Adipose tissue (tissue), 3 donors: ENCODE data around the gene STXBP6. TPM values are rescaled to one million over a fixed set of nuclear protein-coding genes. Genes with fewer than 3 reads are reported as not detected.

Source experiments
- H3K27ac ChIP-seq: one replicate; pipeline ENCODE4 v1.5.1; 2013; ENCODE audit warnings: low read depth, low read length
- WGBS, 3 donors: extraction: QIAGEN DNeasy Blood & Tissue Kit; methylation state at CpG; one replicate each; pipeline ENCODE4 v1.1.7; 2013; 5-methylcytosine and 5-hydroxymethylcytosine counted together
- polyA plus RNA-seq, 3 donors: library from polyadenylated mRNA; stranded (reverse); fragments of 200-250 nt; gene quantifications; one replicate each; pipeline ENCODE4 v1.2.3, GENCODE V29; 2013
- donor health status: healthy with polysubstance abuse.
- donor health status: Bipolar disorder and iron deficiency.
- donor health status: healthy.

The STXBP6 gene
- polyA plus RNA-seq, 3 donors = 3.3 to 31.2 (median 11.4) TPM

GRCh38 chr14:24861083-24861630 lies 188.8 kb downstream of the STXBP6 start:
- 27 to 63% (median 55%) methylated on average over 4 of the region's 4 CpGs for WGBS, 3 donors
- no peak overlapping the region for H3K27ac ChIP-seq

DNA sequence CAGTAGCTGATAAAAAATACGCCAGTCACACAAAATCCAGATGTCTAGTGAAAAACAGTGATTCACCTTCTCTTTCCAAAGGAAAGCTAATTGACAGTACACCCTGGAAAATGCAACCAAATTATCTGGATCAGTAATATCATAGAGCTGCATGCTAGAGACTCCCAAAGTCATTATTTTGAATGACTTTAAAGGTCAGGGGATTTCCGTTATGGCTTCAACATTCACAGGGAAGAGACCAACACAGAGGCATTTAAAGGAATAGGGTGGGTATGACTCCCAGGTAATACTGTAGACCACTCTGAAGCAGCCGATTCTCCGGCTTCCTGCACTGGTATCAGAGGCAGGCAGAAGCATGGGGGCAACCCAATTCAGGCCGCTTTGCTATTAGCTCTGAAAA lies 190.4 kb downstream of the STXBP6 start:
- no peak overlapping the region for H3K27ac ChIP-seq
- 73 to 83% (median 76%) methylated on average over 5 of the region's 5 CpGs for WGBS, 3 donors

DNA sequence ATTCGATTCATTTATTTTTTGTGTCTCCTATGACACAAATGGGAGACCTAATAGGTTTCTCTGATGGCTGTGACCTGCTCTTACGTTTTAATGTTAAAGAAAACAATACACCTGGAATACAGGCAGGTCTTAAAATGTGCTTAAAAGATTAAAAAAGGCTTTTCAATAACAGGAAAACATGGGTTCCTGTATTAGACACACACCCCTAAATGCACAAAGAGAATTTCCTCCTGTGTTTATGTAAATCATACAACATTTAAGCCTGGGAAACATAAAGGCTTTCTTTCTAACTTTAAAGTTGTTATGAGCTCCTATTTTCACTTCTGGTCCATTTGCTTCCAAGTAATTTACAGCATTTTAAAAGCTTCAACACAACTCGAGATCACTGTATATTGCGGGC lies 191.3 kb downstream of the STXBP6 start:
- H3K27ac ChIP-seq = no peak overlapping the region
- 65 to 85% (median 66%) methylated on average over 4 of the region's 4 CpGs for WGBS, 3 donors

GRCh38 chr14:24858052-24858451 lies 191.9 kb downstream of the STXBP6 start:
- 93 to 96% (median 94%) methylated on average over 4 of the region's 4 CpGs for WGBS, 3 donors
- no peak overlapping the region for H3K27ac ChIP-seq

DNA sequence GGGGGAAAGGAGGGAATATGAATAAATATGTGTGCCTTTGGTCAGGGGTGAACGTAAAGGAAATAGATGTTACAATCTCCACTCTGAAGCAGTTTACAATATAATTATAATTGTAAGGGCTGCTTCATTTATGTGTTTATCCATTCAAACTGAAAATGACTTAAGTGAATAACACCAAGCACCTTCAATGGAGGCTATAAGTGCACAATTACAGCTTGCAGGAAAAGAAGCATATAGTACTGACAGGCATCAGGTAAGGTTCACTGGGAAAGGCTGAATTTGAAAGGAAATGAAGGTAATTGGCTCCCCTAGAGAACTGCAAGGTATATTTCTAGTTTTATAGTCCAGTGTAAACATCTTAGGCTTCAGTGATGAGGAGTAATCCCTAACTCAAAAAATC lies 192.7 kb downstream of the STXBP6 start:
- WGBS, 3 donors = 83 to 94% (median 85%) methylated on average over 1 of the region's 1 CpG

GRCh38 chr14:24853446-24853845 lies 196.5 kb downstream of the STXBP6 start:
- 69 to 94% (median 93%) methylated on average over 2 of the region's 2 CpGs for WGBS, 3 donors
- no peak overlapping the region for H3K27ac ChIP-seq

More for the DNA sequence above, 192.7 kb downstream of the STXBP6 start:
- H3K27ac ChIP-seq = no peak overlapping the region

- WGBS, 3 donors = 88 to 92% (median 92%) methylated on average over 6 of the region's 6 CpGs
- H3K27ac ChIP-seq = no peak overlapping the region
Measured at GRCh38 chr14:24852312-24853060, 197.5 kb downstream of the STXBP6 start.

DNA sequence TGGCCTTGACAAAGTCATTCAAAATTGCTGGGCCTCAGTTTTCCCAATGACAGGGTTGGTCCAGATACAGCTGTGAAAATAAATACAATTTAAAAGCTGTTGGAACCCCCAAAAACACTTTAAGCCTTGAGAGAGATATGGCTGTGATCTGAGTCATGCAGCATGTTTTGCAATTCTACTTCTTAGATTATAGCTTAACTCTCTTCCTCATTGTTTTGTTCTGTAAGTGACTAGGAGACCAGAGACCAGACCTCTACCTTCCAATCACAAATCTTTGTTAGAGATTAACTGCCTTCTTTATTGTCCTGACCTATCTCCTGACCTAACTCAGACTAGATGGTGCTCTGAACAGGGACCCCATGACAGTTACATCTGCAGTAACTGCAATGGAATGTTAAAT lies 198.1 kb downstream of the STXBP6 start:
- H3K27ac ChIP-seq = no peak overlapping the region

GRCh38 chr14:24851406-24851805 lies 198.5 kb downstream of the STXBP6 start:
- 84 to 95% (median 91%) methylated on average over 3 to 4 of the region's 4 CpGs for WGBS, 3 donors
- H3K27ac ChIP-seq = no peak overlapping the region

DNA sequence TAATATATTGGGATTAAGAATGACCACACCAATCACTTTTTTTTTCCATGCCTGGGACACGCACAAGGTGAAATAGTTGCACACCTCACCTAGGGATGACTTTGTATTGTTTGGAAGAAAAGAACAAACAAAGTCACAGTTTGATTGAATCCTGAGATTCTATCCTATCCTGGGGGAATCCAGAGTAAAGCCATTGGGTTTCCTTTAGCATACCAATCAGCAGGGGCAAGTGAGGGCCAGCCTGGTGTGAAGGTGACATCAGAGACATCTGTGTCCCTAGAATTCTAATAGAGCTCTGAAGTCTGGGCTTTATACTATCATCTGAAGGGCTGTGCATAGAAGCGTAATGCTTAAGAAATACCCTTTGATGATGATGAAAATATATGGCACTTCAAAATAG lies 199.9 kb downstream of the STXBP6 start:
- no peak overlapping the region for H3K27ac ChIP-seq
- WGBS, 3 donors = 97 to 100% (median 99%) methylated on average over 2 of the region's 2 CpGs

DNA sequence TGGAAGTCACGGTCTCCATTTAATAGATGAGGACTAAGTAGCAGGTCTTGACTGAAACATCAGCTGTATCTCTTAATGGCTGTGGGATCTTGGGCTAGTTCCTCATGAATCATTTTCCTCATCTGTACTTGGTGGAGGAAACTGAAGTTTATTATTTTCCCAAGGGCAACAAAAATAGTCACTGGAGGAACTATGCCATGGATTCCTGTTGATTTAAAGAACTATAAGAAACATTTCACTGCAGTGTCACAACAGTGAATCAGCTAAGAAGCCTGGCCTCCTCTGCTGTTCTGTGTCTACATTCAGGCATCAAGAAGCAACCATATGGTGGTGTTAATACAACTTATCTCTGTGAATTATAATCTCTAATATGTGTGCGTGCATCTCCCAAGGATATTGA lies 200.5 kb downstream of the STXBP6 start:
- H3K27ac ChIP-seq = no peak overlapping the region
- 79 to 92% (median 89%) methylated on average over 2 of the region's 2 CpGs for WGBS, 3 donors

DNA sequence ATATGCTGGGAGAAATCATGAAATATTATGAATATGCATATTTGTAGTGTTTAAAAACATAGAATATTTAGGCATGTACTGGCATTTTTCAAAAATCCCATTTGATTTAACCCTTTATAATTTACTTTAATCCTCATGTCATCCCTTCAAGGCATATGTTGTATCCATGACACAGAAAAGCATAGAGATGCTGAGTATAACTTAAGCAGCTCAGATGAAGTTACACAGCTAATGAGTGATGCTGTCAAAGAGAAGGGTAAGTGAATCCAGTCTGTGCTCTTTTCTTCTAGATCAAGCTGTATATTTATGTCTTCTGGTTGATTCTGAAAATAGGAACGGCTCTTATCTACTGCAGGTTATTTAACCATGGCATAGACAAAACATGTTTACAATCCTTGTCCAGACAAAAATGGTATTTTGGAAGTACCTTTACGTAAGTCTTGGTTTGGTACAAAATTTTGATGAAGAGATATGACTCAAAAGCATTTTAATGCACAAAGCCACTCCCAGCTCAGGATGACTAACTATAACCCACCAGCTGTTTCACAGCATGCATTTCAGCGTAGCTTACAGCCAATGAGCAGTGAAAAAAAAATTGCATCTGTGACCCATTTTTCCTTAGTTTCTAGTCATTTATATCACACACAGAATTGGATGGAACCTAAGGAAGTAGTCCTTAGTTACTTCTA lies 201.7 kb downstream of the STXBP6 start:
- no peak overlapping the region for H3K27ac ChIP-seq
- 72 to 85% (median 82%) methylated on average over 3 of the region's 3 CpGs for WGBS, 3 donors

GRCh38 chr14:24847568-24848095 lies 202.3 kb downstream of the STXBP6 start:
- no peak overlapping the region for H3K27ac ChIP-seq

GRCh38 chr14:24846261-24846660 lies 203.7 kb downstream of the STXBP6 start:
- 35 to 78% (median 76%) methylated on average over 3 of the region's 3 CpGs for WGBS, 3 donors
- H3K27ac ChIP-seq = no peak overlapping the region

- WGBS, 3 donors = 89 to 95% (median 91%) methylated on average over 2 of the region's 2 CpGs
- no peak overlapping the region for H3K27ac ChIP-seq
Measured at GRCh38 chr14:24845851-24846250, 204.1 kb downstream of the STXBP6 start.

DNA sequence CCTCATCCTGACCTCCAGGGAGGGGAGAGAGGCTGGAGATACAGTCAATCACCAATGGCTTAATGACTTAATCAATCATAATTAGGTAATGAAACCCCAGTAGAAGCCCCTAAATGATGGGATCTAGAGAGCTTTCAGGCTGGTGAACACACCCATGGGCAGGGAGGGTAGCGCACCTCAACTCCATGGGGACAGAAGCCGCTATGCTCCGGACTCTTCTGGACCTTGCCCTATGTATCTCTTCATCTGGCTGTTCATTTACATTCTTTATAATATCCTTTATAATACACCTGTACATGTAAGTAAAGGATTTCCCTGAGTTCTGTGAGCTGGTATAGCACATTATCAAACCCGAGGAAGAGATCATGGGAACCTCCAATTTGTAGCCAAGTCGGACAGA lies 205.9 kb downstream of the STXBP6 start:
- 96% methylated on average over 5 of the region's 5 CpGs for WGBS, 3 donors
- no peak overlapping the region for H3K27ac ChIP-seq

GRCh38 chr14:24843494-24843893 lies 206.5 kb downstream of the STXBP6 start:
- H3K27ac ChIP-seq = no peak overlapping the region
- 59 to 91% (median 61%) methylated on average over 2 of the region's 2 CpGs for WGBS, 3 donors

- 84 to 94% (median 89%) methylated on average over 2 of the region's 2 CpGs for WGBS, 3 donors
Measured at GRCh38 chr14:24840204-24840893, 209.6 kb downstream of the STXBP6 start.

DNA sequence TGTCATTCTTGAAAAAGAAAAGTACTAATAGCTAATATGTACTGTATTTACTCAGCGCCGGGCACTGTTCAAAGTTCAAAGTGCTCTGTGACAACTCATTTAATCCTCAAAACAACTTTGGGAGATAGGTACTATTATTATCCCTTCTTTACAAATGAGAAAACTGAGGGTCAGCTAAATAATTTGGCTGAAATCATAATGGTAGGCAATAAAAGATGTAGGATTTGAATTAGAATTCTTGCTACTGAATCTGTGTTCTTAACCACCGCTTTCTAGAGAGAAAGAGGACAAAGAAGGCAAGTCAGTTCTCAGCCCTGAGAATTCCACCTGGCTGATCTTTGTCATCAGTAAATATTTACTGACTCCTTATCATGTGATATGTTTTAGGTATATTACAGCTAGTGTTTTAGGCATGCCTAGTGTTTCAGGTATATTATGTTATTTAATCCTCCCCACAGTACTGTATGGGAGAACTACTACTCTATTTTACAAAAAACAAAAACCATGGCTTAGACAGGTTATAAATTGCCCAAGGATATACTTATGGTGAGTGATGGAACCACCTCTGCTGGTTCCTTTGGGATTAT lies 210.2 kb downstream of the STXBP6 start:
- 32 to 96% (median 90%) methylated on average over 3 of the region's 3 CpGs for WGBS, 3 donors

More at GRCh38 chr14:24840204-24840893, 209.6 kb downstream of the STXBP6 start:
- no peak overlapping the region for H3K27ac ChIP-seq

More for the DNA sequence above, 210.2 kb downstream of the STXBP6 start:
- no peak overlapping the region for H3K27ac ChIP-seq
